NCI-H146 (cell line): Measurements from ENCODE around the gene CMC2.

Experiments
- DNase-seq: peaks from one replicate; lab custom pipeline; 2025; lab: John Stamatoyannopoulos, UW

CMC2 gene

GRCh38 chr16:80924372-80924978, 82.2 kb downstream of the CMC2 start:
- peak; percentile 54 for DNase-seq

DNA sequence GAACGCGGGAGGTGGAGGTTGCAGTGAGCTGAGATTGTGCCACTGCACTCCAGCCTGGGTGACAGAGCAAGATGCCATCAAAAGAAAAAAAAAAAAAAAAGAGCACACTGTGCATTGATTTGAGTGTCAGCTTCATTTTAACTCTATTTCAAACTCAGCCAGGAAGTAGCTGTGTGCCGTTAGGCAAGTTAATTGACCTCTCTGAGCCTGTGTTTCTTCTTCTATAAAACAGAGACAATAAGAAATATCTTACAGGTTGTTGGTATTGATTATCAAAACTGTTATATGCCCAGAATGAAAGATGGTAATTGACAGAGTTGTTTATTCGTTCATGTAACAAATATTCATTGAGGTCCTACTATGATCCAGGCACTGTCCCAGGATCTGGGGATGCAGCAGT, 83.3 kb downstream of the CMC2 start:
- DNase-seq, result no peak
